GM19043 (cell line): ENCODE results near the gene CHST10.

Experiments
- ATAC-seq: cut with Tn5 transposase; IDR thresholded peaks from one replicate; pipeline ENCODE4 v1.9.1; 2021; ENCODE audit warnings: low read depth; ENCODE audit not compliant: unreplicated experiment

The CHST10 gene

GRCh38 chr2:100417711-100418124 lies 250 bp upstream of the CHST10 start:
- no peak for ATAC-seq

GRCh38 chr2:100416397-100416934 lies 1.0 kb downstream of the CHST10 start:
- ATAC-seq = no peak

GRCh38 chr2:100413571-100413970 lies 3.9 kb downstream of the CHST10 start:
- no peak for ATAC-seq

DNA sequence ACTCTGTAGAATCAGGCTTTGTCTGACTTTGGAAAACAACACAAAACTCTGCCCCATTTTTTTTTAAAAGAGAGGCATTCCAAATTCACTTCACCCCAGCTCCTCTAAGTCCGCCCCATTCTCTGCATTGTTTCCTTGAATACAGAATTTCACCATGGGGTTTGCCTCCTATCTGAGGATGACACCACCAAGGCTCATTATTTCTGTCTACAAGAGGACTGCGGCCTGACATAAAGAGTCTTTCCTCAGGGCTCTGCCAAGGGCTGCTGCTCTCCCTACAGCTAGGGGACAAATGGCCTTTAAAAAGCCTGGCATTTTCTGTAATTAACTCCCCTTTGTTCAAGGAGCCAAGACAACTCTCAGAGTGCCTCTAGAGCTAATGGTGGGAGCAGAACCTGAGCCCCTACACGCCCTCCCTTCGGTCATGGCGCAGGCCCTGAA lies 4.6 kb downstream of the CHST10 start:
- no peak for ATAC-seq

GRCh38 chr2:100412466-100412865 lies 5.0 kb downstream of the CHST10 start:
- no peak for ATAC-seq

GRCh38 chr2:100411841-100412292 lies 5.6 kb downstream of the CHST10 start:
- ATAC-seq = no peak

DNA sequence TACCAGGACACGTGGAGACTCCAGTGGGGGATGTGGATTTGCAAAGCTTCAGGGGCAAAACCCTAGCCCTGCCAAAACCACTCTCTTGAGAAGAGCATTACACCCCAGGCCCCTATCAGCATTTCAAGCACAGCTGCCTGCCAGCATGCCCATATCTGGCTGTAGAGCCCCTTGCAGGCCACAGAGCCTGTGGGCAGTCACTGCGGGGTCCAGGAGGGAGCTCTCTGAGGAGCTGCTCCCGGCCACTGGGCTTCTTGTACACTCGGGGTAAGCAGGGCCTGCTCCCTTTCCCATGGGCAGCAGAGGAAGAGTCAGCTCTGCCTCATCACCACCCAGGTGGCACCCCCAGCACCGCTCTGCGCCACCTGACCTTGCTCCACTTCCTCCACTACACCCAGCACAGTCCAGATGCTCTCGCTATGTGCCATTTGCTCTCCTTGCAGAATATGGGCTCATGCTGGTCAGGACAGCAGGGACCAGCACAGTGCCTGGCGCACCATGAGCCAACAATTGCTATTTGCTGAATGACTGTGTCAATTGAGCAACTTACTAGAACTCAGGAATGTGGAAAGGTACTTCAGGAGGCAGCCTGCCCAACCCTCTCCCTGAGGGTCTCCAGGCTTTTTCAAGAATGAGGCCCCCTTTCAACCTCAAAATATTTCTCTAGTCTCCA lies 7.4 kb downstream of the CHST10 start:
- ATAC-seq = no peak

GRCh38 chr2:100409461-100409860 lies 8.0 kb downstream of the CHST10 start:
- ATAC-seq = no peak

DNA sequence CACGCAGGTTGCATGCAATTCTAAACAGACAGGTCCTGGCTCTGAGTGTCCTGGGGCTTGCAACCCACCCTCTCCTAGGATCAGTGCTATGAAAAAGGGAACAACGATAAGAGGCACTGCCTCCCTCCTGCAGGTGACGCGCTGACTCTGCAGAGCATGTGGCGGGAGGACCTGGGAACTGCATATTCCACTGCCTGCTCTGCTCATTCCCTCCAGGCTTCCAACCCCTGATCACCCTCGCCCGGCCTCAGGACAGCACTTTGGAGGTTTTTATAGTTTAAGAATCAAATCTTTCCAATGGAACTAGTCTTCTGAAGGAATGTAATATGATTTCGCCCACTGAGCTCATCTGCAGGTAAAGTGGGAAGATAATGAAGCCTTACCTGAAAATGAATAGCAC lies 8.5 kb downstream of the CHST10 start:
- ATAC-seq = no peak

DNA sequence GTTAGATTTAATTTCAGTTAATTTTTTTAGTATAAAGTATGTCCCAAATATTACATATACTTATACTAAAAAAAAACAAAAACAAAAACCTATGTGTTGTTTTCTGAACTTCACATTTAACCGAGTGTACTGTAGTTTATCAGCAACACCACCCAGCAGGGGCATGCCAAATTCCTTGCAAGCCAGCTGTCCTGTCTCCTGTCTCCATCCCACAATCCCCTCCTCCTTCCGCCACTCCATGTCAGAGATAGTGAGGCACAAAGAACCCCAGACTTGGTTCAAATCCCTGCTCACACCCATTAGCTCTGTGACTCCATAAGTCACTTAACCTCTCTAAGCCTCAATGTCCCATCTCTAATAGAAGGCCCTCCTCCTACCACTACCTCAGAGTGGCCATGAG lies 9.4 kb downstream of the CHST10 start:
- ATAC-seq = no peak

GRCh38 chr2:100407563-100407962 lies 9.9 kb downstream of the CHST10 start:
- ATAC-seq = no peak

- no peak for ATAC-seq
These were observed 10.4 kb downstream of the CHST10 start for GRCh38 chr2:100407073-100407472.

DNA sequence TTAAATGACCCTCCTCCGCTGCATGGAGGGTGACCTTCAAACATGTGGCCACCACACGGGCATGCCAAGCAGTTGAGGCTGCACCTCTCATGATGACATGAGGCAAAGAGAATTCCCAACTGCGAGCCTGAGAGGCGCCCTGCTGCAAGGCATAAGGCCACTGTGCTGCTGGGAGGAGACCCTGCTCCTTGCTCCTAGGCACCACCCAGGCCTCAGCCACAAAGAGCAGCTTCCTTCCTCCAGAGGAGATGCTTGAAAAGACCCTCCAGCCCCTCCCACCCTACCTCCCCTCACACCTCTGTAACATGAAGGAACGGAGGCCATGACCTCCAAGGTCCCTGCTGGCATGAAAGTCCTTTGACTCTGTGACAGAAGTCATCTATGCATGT lies 11.4 kb downstream of the CHST10 start:
- ATAC-seq = no peak

- no peak for ATAC-seq
These were observed 11.9 kb downstream of the CHST10 start for GRCh38 chr2:100405403-100406119.

DNA sequence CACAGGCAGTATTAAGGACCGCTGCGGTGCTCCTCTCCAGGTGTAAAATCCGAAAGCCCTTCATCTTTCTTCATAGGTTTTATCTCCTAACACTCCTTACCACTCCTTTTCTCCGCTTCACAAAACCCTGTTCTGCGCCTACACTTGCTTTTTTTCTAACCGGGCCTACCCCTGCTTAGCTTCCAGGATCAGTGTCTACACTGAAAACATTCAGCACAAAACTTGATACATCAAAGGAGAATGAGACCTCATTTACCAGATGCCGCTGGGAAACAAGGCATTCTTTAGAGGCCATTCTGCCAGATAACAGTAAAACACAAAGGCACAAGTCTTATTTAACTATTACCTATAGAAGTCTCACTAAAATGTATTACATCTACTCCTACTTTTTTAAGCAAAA lies 13.1 kb downstream of the CHST10 start:
- ATAC-seq = no peak

DNA sequence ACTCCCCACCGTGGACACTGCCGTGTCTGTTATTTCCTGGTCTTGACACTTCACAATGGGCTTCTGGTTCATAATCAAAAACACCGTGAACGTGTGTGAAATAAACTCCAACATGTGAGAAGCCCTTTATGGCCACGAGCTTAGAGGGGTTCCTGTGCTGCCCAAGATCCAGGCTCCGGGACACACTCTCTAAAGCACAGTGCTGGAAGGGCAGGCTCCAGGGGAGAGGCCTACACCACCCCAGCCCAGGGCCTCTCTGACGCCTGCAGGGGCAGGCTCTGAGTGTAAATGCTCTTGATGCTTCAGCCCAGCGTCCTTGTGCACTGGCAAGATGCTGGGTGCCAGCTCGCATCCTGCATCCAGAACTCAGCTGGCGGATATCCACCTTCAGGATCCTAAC lies 13.7 kb downstream of the CHST10 start:
- no peak for ATAC-seq

- ATAC-seq = no peak
These were observed 16.2 kb downstream of the CHST10 start for GRCh38 chr2:100401268-100401667.

DNA sequence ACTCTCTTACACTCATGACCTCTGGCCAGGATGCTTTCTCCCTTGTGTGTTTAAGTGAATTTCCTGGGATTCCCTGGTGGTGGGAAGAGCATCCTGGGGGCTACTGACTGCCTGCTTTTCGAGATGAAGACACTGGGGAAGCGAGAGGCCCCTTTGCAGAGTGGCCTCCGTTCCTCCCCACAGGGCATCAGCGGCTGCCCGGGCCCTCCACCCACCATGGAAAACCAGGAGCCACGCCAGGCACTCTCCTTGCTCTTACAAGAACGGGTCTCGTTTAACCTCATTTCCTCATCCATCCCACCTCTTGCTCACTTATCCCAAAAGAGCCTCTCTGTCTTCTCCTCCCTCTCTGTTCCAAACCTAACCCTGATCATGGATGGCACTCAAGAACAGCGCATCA lies 17.8 kb downstream of the CHST10 start:
- no peak for ATAC-seq

DNA sequence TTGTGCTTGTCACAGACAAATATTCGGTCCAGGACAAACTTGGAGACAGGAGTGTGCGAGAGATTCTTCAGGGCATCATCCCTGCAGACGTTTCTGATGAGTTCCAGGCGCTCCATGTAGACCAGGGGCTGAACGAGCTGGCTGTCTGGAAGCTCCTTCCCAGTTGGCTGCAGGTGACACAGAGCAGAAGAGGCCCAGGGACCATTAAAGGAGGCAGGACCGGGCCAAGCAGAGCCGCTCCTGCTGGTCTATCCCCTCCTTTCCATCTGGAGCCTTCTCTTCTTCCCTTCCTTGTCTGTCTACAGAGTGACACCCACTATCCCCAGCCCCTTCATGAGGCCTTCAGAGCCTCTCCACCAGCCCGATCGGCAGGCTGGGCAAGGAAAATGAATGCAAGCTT lies 19.5 kb downstream of the CHST10 start:
- no peak for ATAC-seq

DNA sequence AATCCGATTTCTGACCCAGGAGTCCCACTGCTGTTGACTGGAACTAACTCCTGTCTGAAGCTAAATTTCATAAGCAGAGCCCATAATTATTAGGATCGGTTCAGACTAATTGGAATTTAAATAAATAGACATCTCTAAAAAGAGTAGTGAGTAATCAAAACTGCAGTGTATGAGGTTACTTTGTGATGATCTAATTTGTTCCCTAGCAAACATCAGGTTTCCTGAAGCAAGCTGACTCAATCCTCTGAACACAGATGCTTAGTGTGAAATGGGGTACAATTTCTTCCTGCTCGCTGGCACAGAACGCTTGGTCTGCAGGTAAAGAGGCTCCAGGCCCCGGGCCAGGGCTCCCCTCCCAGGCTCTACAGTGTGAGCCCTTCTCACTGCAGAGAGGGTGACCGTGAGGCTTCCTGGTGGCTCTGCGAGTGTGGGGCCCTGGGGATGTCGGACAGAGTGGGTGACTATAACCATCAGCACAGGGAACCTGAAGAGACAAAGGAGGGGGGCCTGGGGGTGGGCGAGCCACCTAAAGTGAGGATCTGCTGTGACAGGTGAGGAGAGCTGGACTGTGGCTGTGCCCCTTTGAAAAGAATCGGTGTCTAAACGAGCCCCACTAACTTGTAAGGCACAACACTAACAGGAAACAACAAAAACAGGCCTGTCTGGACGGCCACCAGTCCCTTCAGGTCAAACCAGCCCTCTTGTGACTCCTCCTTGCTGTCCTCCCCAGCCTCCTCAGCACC lies 20.2 kb downstream of the CHST10 start:
- no peak for ATAC-seq

- ATAC-seq = no peak
These were observed 21.0 kb downstream of the CHST10 start for GRCh38 chr2:100396483-100396882.
